Peyer's patch (tissue), 4 donors: ENCODE data around the gene KCTD18. TPM values are rescaled to one million over a fixed set of nuclear protein-coding genes. Genes with fewer than 3 reads are reported as not detected.

Source experiments
- DNase-seq, 3 donors: peaks; one replicate each; pipeline ENCODE4 v3.0.0-alpha.2; 2017 to 2019
- H3K27ac ChIP-seq, 4 donors: fragments of 200-600 bp; sonication (generic); one replicate each; pipeline ENCODE4 v1.5.1; 2016 to 2019
- H3K27me3 ChIP-seq, 2 donors: fragments of 200-600 bp; sonication (generic); one replicate each; pipeline ENCODE4 v1.5.1; 2019
- H3K36me3 ChIP-seq, 3 donors: fragments of 200-600 bp; sonication (generic); one replicate each; pipeline ENCODE4 v1.5.1; 2016 to 2019
- H3K4me1 ChIP-seq, 4 donors: fragments of 200-600 bp; sonication (generic); one replicate each; pipeline ENCODE4 v1.5.1; 2016 to 2019
- H3K4me3 ChIP-seq, 4 donors: fragments of 200-600 bp; sonication (generic); 1 replicate in 3 of 4; 2 replicates in 1 of 4; pipeline ENCODE4 v1.5.1; 2016 to 2019; ENCODE audit warnings: mild to moderate bottlenecking in 1 of 4
- H3K9me3 ChIP-seq, 4 donors: fragments of 200-600 bp; sonication (generic); one replicate each; pipeline ENCODE4 v1.5.1; 2016 to 2019; ENCODE audit warnings: mild to moderate bottlenecking in 1 of 4
- POLR2A ChIP-seq, 2 donors: fragments of 450-650 bp; IDR thresholded peaks; one replicate each; pipeline ENCODE4 v1.5.1; 2017; ENCODE audit warnings: antibody characterized with exemption in 2 of 2, mild to moderate bottlenecking in 2 of 2, moderate library complexity in 2 of 2
- total RNA-seq, 4 donors: library from RNA; depleted of rRNA; stranded (reverse); fragments of >200 nt; gene quantifications; one replicate each; pipeline ENCODE4 v1.1.0, GENCODE V29; 2016
- TF ChIP-seq, protein P1 (sequence below), 6 experiments: fragments of 450-650 bp in 4 of 6; fragments of 200-600 bp in 2 of 6; sonication (generic) in 1 of 6; IDR thresholded peaks; one replicate each; pipeline ENCODE4 v1.5.1; 2017 to 2019; ENCODE audit warnings: antibody characterized with exemption in 6 of 6, mild to moderate bottlenecking in 3 of 6, moderate library complexity in 1 of 6

The KCTD18 gene
- total RNA-seq, 4 donors from 2014 or later = 14.0 to 33.0 (median 16.8) TPM

DNA sequence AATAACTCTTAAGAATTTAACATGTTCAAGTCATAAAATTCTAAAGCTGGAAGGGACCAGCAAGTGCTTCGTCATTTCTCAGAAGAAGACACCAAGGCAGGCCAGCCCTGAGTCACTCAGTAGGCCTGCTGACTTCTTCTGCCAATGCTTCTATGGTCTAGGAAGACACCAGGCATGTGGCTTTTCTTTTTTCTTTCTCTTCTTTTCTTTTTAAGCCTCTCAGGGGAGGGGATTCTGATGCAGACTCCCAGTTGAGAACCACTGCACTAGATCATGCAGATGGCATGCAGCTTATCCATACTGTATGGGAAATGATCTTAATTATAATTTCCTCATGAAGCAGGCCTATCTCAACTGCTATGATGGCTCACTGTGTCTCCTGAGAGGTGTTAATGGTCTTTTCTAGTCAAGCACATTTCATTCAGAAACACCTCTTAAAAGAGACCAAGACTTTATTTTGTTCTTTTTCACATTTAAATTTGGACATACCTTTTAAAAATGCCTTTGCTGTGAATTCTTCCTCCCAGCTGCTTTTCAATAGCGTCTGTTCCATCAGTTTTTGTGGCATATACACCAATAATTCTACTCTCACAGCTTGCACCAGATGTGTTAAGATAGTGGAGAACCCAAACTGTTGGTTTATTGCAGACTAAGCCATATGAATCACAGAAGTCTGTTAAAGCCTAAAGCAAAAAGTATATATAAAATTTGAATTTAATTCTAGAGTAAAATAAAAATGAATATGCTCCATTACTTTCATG lies 11.3 kb downstream of the KCTD18 start:
- no peaks in the 10 kb centered on the region for H3K4me1 ChIP-seq
- peaks cover 0 to 40% (median 0%) of the 10 kb centered on the region in 3 donors for H3K36me3 ChIP-seq
- DNase-seq = no peak
- no peak for TF ChIP-seq POLR2A (IDR thresholded peaks at IDR 0.05)
- no peak overlapping the region for H3K4me3 ChIP-seq
- no peaks in the 10 kb centered on the region for H3K27me3 ChIP-seq
- H3K9me3 ChIP-seq = no peaks in the 10 kb centered on the region
- no peak overlapping the region for H3K27ac ChIP-seq

GRCh38 chr2:200496696-200497095 lies 13.2 kb downstream of the KCTD18 start:
- H3K9me3 ChIP-seq = no peaks in the 10 kb centered on the region
- no peak overlapping the region for H3K4me3 ChIP-seq
- no peaks in the 10 kb centered on the region for H3K4me1 ChIP-seq
- peaks cover 0 to 57% (median 0%) of the 10 kb centered on the region in 3 donors for H3K36me3 ChIP-seq
- TF ChIP-seq, protein P1, sequence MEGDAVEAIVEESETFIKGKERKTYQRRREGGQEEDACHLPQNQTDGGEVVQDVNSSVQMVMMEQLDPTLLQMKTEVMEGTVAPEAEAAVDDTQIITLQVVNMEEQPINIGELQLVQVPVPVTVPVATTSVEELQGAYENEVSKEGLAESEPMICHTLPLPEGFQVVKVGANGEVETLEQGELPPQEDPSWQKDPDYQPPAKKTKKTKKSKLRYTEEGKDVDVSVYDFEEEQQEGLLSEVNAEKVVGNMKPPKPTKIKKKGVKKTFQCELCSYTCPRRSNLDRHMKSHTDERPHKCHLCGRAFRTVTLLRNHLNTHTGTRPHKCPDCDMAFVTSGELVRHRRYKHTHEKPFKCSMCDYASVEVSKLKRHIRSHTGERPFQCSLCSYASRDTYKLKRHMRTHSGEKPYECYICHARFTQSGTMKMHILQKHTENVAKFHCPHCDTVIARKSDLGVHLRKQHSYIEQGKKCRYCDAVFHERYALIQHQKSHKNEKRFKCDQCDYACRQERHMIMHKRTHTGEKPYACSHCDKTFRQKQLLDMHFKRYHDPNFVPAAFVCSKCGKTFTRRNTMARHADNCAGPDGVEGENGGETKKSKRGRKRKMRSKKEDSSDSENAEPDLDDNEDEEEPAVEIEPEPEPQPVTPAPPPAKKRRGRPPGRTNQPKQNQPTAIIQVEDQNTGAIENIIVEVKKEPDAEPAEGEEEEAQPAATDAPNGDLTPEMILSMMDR (IDR thresholded peaks at IDR 0.05) = no peak
- TF ChIP-seq POLR2A (IDR thresholded peaks at IDR 0.05) = no peak
- DNase-seq = no peak
- no peak overlapping the region for H3K27ac ChIP-seq
- H3K27me3 ChIP-seq = no peaks in the 10 kb centered on the region

DNA sequence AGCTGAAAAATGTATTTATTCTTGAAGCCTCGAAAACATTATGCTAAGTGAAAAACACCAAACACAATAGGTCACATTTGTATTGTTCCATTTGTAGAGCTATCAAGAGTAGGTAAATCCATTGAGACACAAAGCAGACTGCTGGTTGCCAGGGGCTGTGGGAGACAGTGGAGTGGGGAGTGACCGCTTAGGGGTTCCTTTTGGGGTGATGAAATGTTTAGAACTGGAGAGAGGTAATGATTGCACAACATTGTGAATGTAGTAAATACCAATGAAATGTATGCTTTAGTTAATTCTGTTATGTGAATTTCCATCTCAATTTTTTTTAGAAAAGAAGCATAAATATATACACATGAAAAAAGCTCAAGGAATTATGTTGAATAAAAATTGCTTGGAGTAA lies 15.8 kb downstream of the KCTD18 start:
- Histone ChIP-seq H3K36me3 (peaks cover 0 to 82% (median 2%) of the 10 kb centered on the region in 3 donors), H3K27me3 (no peaks in the 10 kb centered on the region)
- TF ChIP-seq, protein P1 (IDR thresholded peaks at IDR 0.05) = no peak
- TF ChIP-seq POLR2A (IDR thresholded peaks at IDR 0.05) = no peak

DNA sequence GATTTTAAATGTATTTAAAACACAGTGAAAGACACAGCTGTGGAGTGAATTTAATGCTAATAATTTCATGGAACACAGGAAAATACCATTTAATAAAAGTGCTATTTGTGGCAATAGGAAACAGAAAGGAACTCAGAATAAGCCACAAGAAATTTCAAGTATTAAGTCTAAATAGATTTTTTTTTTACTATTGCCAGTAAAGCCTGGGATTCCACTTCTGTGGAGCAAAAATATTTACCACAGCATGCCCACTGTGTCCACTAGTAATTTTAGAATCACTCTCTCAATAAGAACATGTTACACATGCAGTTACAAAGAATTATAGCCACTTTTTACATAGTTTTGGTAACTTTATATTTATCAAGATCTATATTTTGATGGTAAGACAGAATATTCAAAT lies 17.2 kb downstream of the KCTD18 start:
- no peaks in the 10 kb centered on the region for H3K9me3 ChIP-seq
- no peak for DNase-seq
- H3K4me3 ChIP-seq = no peak overlapping the region
- TF ChIP-seq POLR2A (IDR thresholded peaks at IDR 0.05) = no peak
- TF ChIP-seq, protein P1 (IDR thresholded peaks at IDR 0.05) = no peak
- H3K36me3 ChIP-seq = peaks cover 0 to 71% (median 2%) of the 10 kb centered on the region in 3 donors
- H3K27ac ChIP-seq = no peak overlapping the region
- H3K27me3 ChIP-seq = no peaks in the 10 kb centered on the region
- H3K4me1 ChIP-seq = no peaks in the 10 kb centered on the region

More for the DNA sequence above, 15.8 kb downstream of the KCTD18 start:
- no peaks in the 10 kb centered on the region for H3K9me3 ChIP-seq
- no peak for DNase-seq
- no peak overlapping the region for H3K4me3 ChIP-seq
- no peak overlapping the region for H3K27ac ChIP-seq
- no peaks in the 10 kb centered on the region for H3K4me1 ChIP-seq

DNA sequence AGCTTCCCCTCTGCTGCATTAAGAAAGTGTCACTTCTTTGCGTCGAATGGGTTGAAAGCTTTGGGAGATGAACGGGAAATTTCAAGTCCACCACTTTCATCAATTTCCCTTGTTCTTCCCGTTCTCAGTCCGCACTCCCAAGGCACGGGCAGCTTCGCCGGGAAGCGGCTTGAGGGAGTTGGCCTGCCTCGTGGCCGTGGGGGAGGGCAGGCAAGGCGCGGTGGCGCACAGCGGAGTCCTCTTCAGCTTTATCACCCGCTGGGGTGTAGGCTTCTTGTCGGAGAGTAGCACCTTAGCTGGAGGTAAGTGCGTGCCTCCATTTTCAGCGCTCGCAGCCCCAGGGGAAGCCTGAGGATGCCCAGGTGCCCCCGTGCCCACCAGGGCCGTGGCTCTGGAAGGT lies 19.9 kb downstream of the KCTD18 start:
- H3K36me3 ChIP-seq = peaks cover 0 to 54% (median 2%) of the 10 kb centered on the region in 3 donors
- TF ChIP-seq, protein P1 (IDR thresholded peaks at IDR 0.05) = no peak
- TF ChIP-seq POLR2A (IDR thresholded peaks at IDR 0.05) = no peak
- no peak overlapping the region for H3K27ac ChIP-seq
- peak in 1 of 3 donors; percentile 34 for DNase-seq
- H3K4me1 ChIP-seq = no peaks in the 10 kb centered on the region
- no peaks in the 10 kb centered on the region for H3K27me3 ChIP-seq
- no peaks in the 10 kb centered on the region for H3K9me3 ChIP-seq
- no peak overlapping the region for H3K4me3 ChIP-seq

DNA sequence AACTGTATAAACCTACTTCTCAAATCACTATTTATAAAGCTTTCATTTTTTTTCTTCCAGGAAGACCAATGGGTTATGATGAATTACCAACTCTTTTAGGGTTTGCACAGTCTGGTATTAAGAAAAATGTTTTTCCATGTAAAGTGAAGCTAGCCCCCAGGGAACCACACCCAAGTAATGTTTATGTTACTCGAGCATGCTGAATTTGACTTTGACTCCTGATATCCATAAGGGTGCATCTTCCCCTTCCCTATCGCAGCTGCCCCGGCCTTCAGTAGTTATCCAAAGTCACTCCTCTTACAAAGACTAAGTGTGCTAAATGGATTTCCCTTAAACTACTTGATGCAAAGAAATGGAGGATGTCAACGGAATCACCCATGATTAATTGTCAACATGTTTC lies 21.7 kb downstream of the KCTD18 start:
- TF ChIP-seq, protein P1 (IDR thresholded peaks at IDR 0.05) = no peak
- TF ChIP-seq POLR2A (IDR thresholded peaks at IDR 0.05) = no peak
- H3K9me3 ChIP-seq = no peaks in the 10 kb centered on the region
- H3K4me3 ChIP-seq = no peak overlapping the region
- peaks cover 0 to 38% (median 2%) of the 10 kb centered on the region in 3 donors for H3K36me3 ChIP-seq
- no peaks in the 10 kb centered on the region for H3K27me3 ChIP-seq
- H3K4me1 ChIP-seq = no peaks in the 10 kb centered on the region
- DNase-seq = no peak
- no peak overlapping the region for H3K27ac ChIP-seq
